NCI-H345 (cell line): ENCODE data around the gene MGME1.
A peak's percentile ranks its signal among the peaks of the same experiment; 100 is the strongest.
"Not testable (repeated sequence)": the region's sequence is repeated elsewhere in the genome, so short reads cannot be mapped to it uniquely, and the experiment has no call there.

ENCODE experiments used
- DNase-seq: peaks from one replicate; lab custom pipeline; 2025; lab: John Stamatoyannopoulos, UW

MGME1 gene

GRCh38 chr20:17960400-17960885 is 8.4 kb upstream of the MGME1 start:
- DNase-seq: not testable (repeated sequence)

- DNase-seq: no peak
Measured at GRCh38 chr20:17960927-17961586, 7.8 kb upstream of the MGME1 start.

- DNase-seq: no peak
Measured at GRCh38 chr20:17961587-17961940, 7.3 kb upstream of the MGME1 start.

GRCh38 chr20:17963114-17963897 is 5.5 kb upstream of the MGME1 start:
- DNase-seq: no peak

- DNase-seq: no peak
Measured at GRCh38 chr20:17964073-17964472, 4.7 kb upstream of the MGME1 start.

GRCh38 chr20:17964632-17965031 is 4.2 kb upstream of the MGME1 start:
- DNase-seq: no peak

- no peak for DNase-seq
Measured at GRCh38 chr20:17965042-17965697, 3.6 kb upstream of the MGME1 start.

- peak; percentile 9 for DNase-seq
Measured at GRCh38 chr20:17966432-17967310, 2.1 kb upstream of the MGME1 start.

- DNase-seq: no peak
Measured at GRCh38 chr20:17967521-17968365, 1.1 kb upstream of the MGME1 start.

- peak; percentile 47 for DNase-seq
Measured at GRCh38 chr20:17969278-17969883, 563 bp downstream of the MGME1 start.

GRCh38 chr20:17969884-17970409 is 1.1 kb downstream of the MGME1 start:
- DNase-seq: no peak

- no peak for DNase-seq
Measured at GRCh38 chr20:17971300-17972013, 2.6 kb downstream of the MGME1 start.

- DNase-seq: peak; percentile 15
Measured at GRCh38 chr20:17972121-17972520, 3.3 kb downstream of the MGME1 start.

GRCh38 chr20:17976305-17976704 is 7.5 kb downstream of the MGME1 start:
- DNase-seq: no peak

GRCh38 chr20:17985388-17986018 is 16.7 kb downstream of the MGME1 start:
- DNase-seq: no peak

- no peak for DNase-seq
Measured at GRCh38 chr20:17987988-17988387, 19.2 kb downstream of the MGME1 start.

- no peak for DNase-seq
Measured at GRCh38 chr20:17990278-17990972, 21.6 kb downstream of the MGME1 start.

- DNase-seq: no peak
Measured at GRCh38 chr20:17992224-17992637, 23.4 kb downstream of the MGME1 start.
